ENCODE results near the gene GGT7.
"Not testable (repeated sequence)": the region's sequence is repeated elsewhere in the genome, so short reads cannot be mapped to it uniquely, and the experiment has no call there.

Gene GGT7

GRCh38 chr20:34872622-34873224 lies at the start of gene GGT7:
GGT7 (minus strand) TSS chr20:34872856; CDS start chr20:34872815, 41 bp downstream.
- TF ChIP-seq POLR2A (IDR thresholded peaks at IDR 0.05; ENCODE audit: low read depth, low read length), result peak; percentile 61
- no peak for FAIRE-seq
- peak; percentile 76 for DNase-seq (ENCODE audit: insufficient read length, low spot score)

GRCh38 chr20:34921436-34921835 lies 48.8 kb upstream of the GGT7 start:
- DNase-seq (ENCODE audit: insufficient read length, low spot score), result no peak
- no peak for TF ChIP-seq POLR2A (IDR thresholded peaks at IDR 0.05; ENCODE audit: low read depth, low read length)
- FAIRE-seq, result no peak

GRCh38 chr20:34920055-34920454 lies 47.4 kb upstream of the GGT7 start:
- no peak for TF ChIP-seq POLR2A (IDR thresholded peaks at IDR 0.05; ENCODE audit: low read depth, low read length)
- DNase-seq (ENCODE audit: insufficient read length, low spot score) (no peak), FAIRE-seq (no peak)

- FAIRE-seq (no peak), DNase-seq (ENCODE audit: insufficient read length, low spot score) (no peak)
- TF ChIP-seq POLR2A (IDR thresholded peaks at IDR 0.05; ENCODE audit: low read depth, low read length), result no peak
These were observed 44.2 kb upstream of the GGT7 start for GRCh38 chr20:34916774-34917354.

GRCh38 chr20:34915749-34916455 lies 43.2 kb upstream of the GGT7 start:
- no peak for DNase-seq (ENCODE audit: insufficient read length, low spot score)
- FAIRE-seq, result no peak
- no peak for TF ChIP-seq POLR2A (IDR thresholded peaks at IDR 0.05; ENCODE audit: low read depth, low read length)

GRCh38 chr20:34915131-34915530 lies 42.5 kb upstream of the GGT7 start:
- FAIRE-seq (no peak), DNase-seq (ENCODE audit: insufficient read length, low spot score) (no peak)
- no peak for TF ChIP-seq POLR2A (IDR thresholded peaks at IDR 0.05; ENCODE audit: low read depth, low read length)

GRCh38 chr20:34907616-34908469 lies 35.2 kb upstream of the GGT7 start:
- FAIRE-seq (peak; percentile 95), DNase-seq (ENCODE audit: insufficient read length, low spot score) (peak; percentile 91)

GRCh38 chr20:34904202-34904621 lies 31.6 kb upstream of the GGT7 start:
- DNase-seq (ENCODE audit: insufficient read length, low spot score), result no peak
- no peak for TF ChIP-seq POLR2A (IDR thresholded peaks at IDR 0.05; ENCODE audit: low read depth, low read length)
- FAIRE-seq, result no peak

More at GRCh38 chr20:34907616-34908469, 35.2 kb upstream of the GGT7 start:
- no peak for TF ChIP-seq POLR2A (IDR thresholded peaks at IDR 0.05; ENCODE audit: low read depth, low read length)

- FAIRE-seq, result not testable (repeated sequence)
These were observed 26.1 kb upstream of the GGT7 start for GRCh38 chr20:34898731-34899130.

GRCh38 chr20:34898129-34898528 lies 25.5 kb upstream of the GGT7 start:
- FAIRE-seq; DNase-seq (ENCODE audit: insufficient read length, low spot score): not testable (repeated sequence)

More at GRCh38 chr20:34898731-34899130, 26.1 kb upstream of the GGT7 start:
- DNase-seq (ENCODE audit: insufficient read length, low spot score), result not testable (repeated sequence)

- no peak for FAIRE-seq
- no peak for DNase-seq (ENCODE audit: insufficient read length, low spot score)
- TF ChIP-seq POLR2A (IDR thresholded peaks at IDR 0.05; ENCODE audit: low read depth, low read length), result no peak
These were observed 23.5 kb upstream of the GGT7 start for GRCh38 chr20:34896086-34896621.

GRCh38 chr20:34895465-34895864 lies 22.8 kb upstream of the GGT7 start:
- FAIRE-seq (no peak), DNase-seq (ENCODE audit: insufficient read length, low spot score) (no peak)
- no peak for TF ChIP-seq POLR2A (IDR thresholded peaks at IDR 0.05; ENCODE audit: low read depth, low read length)

GRCh38 chr20:34894723-34895122 lies 22.1 kb upstream of the GGT7 start:
- FAIRE-seq (no peak), DNase-seq (ENCODE audit: insufficient read length, low spot score) (no peak)
- TF ChIP-seq POLR2A (IDR thresholded peaks at IDR 0.05; ENCODE audit: low read depth, low read length), result no peak

- TF ChIP-seq POLR2A (IDR thresholded peaks at IDR 0.05; ENCODE audit: low read depth, low read length), result no peak
- FAIRE-seq (no peak), DNase-seq (ENCODE audit: insufficient read length, low spot score) (no peak)
These were observed 20.0 kb upstream of the GGT7 start for GRCh38 chr20:34892671-34893070.

All from H54 (cell line).